NT2/D1 (cell line): Measurements from ENCODE around the gene FKBP4.

Experiments used
- SUZ12 ChIP-seq: IDR thresholded peaks from 2 replicates; pipeline ENCODE4 v1.6.1; 2011; ENCODE audit not compliant: insufficient read length, insufficient read depth; ENCODE audit errors: extremely low read depth
- YY1 ChIP-seq: IDR thresholded peaks from 2 replicates; pipeline ENCODE4 v1.6.1; 2011; ENCODE audit not compliant: insufficient read length, insufficient read depth
- ZNF274 ChIP-seq: IDR thresholded peaks from 2 replicates; pipeline ENCODE4 v1.6.1; 2011; ENCODE audit warnings: mild to moderate bottlenecking, low read depth, low read length

DNA sequence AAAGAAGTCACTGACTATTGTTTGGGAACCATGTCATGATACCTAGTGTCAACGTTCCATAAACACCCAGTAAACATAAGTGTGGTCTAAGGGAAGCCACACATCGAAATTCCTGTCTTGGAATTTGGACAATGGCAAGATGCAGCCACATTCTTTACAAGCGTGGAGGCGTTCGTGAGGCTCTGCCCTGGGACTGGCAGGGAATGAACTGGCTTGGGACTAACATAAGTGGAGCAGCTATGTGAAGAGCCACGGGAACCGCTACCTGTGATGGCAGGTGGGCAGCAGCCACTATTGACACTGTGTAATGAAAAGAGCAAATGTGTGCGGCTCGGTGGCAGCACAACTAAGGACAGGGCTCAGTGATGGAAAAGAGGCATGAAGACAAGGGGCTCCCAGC is 50.0 kb downstream of the FKBP4 start:
- no peak for TF ChIP-seq SUZ12
- TF ChIP-seq ZNF274: no peak
- TF ChIP-seq YY1: no peak
